NCI-H526 (cell line): ENCODE measurements around the gene EPN2.
"Not testable (repeated sequence)": the region's sequence is repeated elsewhere in the genome, so short reads cannot be mapped to it uniquely, and the experiment has no call there.

Experiments used
- DNase-seq, 2 experiments: peaks; one replicate each; lab custom pipeline; 2025; lab: John Stamatoyannopoulos, UW

The EPN2 gene

DNA sequence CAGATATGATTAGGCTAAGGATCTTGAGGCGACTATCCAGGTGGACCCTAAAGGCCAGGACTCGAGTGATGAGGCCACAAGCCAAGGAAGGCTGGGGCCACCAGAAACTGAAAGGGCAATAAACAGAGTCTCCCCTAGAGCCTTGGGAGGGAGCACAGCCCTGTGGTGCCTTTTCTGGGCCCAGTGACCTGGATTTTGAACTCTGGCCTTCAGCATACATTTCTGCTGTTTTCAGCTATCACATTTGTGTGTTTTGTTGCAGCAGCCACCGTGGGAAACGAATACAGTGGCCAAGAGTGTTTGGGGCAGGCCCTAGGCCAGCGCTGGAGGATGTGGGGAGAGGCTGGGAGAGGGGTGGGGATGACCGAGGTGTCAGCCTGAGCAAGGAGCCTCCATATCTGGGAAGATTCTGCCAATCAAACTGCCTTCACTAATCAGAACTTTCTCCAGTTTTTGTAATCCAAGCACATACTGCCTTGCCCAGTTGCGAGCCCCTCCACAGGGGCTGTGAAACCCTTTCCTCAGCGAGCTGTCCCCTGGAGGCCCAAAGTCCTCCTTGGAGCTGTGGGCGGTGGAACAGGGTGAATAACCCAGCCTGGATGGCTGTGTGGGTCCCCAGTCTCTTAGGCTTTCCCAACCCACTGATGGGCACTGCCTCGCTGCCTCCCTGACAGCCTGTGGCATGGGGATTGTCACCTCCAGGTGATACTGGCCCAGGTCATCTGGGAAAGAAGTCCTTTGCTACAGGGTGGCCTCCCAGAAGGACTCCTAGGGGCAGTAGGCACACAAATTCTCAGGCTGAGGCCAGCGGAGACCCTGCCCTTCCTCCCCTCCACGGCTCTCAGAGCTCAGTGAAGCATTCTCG, 108.6 kb downstream of the EPN2 start:
- no peak for DNase-seq

DNA sequence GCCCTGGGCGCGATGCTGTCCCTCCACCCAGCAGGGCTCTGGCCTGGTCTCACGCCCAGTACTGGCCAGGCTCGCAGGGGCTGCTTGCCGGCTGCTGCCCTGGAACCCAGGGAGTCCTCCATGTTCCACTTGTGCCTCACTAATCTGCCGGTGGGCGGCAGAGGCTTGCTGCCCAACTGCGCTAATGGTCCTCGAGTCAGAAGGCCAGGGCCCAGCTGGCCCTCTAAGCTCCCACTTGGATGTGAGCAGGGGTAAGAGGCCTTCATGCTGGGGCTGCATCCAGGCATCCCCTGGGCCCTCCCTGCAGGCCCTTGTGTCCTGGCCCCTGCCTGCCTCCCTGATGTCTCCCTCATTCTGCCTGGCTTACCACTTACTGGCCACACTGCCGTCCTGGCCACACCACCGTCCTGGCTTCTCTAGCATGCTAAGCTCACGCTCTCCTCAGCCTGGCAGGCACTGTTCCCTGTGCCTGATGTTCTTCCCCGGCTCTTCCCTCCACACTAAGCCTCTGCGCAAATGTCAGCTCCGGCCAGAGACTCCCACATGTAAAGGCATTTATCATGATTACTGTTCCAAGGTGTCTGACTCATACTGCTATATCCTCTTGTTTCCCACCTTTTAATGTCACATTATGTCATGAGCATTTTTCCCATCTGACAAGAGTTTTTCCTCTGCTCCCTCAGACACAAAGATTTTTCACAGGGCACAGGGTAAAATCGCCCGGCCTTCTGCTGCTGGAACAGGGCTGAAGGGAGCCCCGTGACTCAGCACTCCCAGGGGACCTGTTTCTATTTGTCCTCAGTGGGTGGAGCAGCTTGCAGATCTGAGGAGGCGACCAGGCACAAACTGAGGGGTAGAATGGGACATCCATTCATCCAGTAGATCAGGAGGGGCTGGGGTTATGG, 109.4 kb downstream of the EPN2 start:
- DNase-seq, result peak; percentile 44 to 85

DNA sequence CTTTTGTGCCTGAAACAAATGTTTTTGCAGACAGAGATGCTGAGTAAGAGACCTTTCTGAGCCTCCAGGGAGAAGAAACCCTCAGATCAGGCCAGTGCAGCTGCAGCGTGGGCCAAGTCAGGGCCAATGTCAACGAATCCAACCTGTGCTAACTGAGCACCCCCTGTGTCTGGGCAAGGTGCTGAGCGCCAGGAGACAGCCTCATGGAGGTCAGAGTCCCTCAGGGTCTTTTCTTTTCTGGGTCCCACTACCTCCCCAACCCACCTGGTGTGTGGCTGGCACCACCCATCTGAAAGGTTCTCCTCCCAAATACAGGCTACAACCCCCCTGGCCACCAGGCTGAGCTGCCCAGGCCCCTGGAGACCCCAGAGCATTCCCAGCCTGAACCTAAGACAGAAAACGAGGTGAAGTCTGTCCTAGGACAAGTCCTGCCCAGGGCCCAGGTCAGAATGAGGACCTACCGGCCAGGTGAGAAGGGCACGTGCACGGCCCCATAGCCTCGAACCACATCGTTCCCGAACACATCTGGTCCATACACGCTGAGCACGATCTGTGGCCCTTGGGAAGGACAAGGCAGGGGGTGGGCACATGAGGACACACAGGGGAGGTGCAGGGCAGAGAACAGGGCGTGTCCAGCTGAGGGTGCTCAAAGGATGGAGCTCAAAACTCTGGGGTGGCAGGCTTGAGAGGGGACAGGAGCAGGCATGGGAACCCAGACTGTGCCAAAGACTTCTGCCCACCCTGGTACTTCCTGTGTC, 110.3 kb downstream of the EPN2 start:
- no peak for DNase-seq

DNA sequence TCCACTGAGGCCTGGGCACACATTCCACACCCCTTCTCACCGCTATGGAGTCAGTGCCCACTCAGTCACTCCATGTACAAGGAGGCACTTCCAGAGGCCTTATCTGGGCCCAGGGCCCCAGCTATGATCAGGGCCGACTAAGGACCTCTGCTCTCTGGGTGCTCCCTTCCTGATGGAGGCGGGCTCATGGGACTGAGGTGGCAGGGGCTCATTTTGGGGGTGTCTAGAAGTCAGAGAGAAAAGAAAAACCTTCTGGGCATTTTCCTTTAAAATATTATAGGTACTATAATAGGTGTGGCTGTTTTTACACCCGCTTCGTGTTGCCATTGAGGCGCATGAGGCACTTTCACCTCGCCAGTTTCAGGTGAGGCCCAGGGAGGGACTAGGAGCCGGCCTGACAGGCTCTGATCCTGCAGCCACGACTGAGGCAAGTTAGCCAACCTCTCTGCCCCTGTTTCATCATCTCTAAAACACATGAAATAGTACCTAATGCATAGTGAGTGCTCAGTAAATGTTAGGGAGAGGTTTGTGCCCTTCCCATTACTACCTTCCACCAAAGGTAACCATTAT, 111.0 kb downstream of the EPN2 start:
- DNase-seq, result no peak

DNA sequence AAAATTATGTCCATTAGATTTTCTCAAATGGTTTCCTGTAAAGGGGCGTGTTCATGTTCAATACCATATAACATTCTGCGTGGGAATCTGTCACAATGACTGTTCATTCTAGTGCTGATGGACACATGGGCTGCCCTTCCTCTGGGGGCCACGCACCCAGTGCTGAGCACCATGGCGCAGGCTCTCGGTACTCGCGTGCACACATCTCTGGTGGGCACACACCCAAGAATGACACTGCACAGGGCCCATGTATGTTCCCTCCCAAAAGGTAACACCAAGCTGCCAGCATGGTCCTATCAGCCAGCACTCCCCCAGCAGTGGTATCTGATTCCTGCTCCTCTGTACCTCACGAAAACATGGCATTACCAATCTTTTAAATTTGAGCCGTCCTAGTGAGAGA, 111.6 kb downstream of the EPN2 start:
- DNase-seq, result no peak

DNA sequence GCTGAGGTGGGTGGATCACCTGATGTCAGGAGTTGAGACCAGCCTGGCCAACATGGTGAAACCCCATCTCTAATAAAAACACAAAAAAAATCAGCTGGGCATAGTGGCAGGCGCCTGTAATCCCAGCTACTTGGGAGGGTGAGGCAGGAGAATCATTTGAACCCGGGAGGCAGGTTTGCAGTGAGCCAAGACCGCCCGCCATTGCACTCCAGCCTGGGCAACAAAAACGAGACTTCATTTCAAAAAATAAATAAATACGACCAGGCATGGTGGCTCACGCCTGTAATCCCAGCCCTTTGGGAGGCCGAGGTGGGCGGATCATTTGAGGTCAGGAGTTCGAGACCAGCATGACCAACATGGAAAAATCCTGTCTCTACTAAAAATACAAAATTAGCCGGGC, 116.2 kb downstream of the EPN2 start:
- DNase-seq, result not testable (repeated sequence)

DNA sequence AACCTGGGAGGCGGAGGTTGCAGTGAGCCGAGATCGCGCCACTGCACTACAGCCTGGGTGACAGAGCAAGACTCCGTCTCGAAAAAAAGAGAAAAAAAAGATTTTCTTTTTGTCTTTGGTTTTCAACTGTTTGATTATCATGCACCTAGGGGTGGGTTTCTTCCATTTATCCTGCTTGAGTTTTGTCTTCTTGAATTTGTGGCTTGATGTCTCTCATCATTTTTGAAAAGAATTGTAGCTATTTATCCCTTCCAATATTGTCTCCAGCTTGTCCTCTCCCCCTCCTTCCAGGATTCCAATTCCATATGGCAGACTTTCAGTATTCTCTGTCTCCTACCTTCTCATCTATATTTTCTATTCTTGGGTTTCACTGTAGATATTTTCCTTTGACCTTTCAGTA, 117.6 kb downstream of the EPN2 start:
- DNase-seq, result no peak

DNA sequence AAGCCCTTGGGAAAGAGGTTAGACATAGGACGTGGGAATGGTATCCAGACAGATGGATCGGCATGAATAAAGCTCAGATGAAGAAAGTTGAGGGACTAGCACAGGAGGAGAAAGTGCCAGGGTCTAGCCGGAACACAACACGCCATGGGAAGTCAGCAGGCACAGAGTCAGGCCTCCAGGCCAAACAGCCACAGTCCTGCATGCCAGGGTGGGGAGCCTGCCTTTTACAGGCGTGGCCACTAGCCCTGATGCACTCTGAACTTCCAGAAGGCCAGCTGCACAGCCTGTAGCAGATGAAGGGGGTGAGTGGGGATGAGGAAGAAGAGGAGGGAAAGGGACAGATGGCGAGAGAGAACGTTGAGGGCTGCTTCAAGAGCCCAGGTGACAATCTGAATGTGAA, 120.2 kb downstream of the EPN2 start:
- no peak for DNase-seq

DNA sequence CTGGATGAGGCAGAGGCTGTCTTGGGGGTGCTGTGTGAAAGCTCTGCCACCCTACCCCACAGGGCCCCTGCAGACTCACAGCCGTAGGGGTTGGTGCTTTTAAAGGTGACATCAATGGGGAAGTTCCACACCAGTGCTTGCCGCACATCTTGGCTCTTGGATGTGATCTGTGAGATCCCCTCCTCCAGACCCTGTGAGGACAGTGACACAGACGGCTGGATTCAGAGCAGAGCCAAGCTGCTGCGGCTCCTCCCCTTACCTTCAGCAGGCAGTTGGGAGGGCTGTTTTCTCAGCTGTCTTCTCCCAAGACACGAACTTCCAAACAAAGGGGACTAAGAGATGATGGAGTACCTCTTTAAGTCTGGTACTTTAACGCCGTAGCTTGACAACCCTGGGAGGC, 120.6 kb downstream of the EPN2 start:
- no peak for DNase-seq

DNA sequence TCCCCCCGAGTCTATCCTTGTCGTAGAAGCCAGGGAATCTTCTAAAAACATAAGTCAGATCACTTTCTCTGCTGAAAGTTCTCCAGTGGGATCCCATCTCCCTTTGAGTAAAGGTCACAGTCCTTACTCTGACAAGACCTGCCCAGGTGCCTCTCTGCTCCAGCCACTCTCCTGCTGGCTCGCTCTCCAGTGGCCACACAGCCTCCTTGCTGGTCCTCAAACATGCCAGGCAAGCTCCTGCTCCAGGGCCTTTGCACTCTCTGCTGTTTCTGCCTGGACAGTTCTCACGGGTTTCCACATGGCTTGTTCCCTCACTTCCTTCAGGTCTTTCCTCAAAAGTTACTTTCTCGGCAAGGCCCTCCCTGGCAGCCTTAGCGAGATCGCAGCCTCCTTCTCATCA, 122.0 kb downstream of the EPN2 start:
- DNase-seq, result no peak

DNA sequence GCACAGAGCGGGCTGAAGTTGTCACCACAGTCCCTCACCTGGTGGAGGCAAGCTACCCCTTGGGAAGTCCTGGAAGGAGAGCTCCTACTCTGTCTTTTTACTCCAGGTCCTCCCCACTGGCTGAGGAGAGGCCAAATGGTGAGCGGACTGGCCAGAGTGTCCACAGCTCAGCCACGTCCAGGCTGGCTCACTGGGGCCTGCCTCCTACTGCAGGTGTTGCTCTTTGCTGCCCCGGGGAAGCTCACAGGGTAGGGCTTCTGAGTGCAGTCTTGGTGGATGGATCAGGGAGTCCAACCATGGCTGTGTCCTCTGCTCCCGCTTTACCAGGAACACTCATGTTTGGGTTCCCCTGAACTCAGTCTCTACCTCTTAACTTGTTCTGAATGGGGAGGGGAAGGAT, 122.7 kb downstream of the EPN2 start:
- no peak for DNase-seq

DNA sequence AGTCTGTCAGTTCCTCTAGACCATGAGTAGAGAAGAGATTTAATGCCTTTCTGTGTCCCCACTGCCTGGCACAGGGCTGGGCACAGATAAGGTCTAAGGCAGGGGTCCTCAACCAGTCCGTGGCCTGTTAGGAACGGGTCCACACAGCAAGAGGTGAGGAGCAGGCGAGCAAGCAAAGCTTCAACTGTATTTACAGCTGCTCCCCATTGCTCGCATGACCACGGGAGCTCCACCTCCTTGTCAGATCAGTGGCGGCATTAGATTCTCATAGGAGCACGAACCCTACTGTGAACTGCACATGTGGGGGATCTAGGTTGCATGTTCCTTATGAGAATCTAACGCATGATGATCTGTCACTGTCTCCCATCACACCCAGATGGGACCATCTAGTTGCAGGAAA, 123.6 kb downstream of the EPN2 start:
- DNase-seq, result no peak

DNA sequence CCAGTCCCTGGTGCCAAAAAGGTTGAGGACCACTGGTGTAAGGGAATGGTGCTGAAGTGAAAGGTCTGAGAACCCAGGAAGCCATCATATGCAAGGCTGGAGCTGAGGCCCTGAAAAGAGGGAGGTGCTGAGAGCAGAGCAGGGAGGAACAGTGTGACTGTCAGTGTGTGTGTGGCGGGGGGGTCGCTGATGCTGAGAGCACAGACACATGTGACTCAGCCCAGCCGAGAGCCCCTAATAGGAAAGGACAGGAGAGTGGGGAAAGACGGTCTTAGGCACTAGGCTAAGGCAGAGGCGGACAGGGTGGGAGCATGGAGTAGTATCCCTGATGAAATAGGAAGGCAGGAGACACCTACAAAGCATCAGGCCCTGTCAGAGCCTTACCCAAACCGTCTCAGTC, 124.2 kb downstream of the EPN2 start:
- DNase-seq, result no peak

DNA sequence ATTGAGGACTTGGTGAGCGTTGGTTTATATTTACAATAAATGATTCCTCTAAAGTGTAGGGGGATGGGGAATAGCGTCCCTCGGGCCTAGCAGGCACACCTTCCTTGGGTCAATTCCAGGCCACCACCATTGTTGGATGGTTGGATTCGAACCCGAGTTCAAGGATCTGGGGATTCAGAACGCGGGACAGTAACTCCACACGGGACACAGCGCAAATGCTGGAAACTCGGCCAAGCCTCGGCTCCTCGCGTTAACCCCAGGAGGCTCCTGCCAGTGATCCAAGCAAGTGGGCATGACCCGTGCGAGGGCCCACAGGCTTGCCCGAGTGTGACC, 124.7 kb downstream of the EPN2 start:
- DNase-seq, result no peak

DNA sequence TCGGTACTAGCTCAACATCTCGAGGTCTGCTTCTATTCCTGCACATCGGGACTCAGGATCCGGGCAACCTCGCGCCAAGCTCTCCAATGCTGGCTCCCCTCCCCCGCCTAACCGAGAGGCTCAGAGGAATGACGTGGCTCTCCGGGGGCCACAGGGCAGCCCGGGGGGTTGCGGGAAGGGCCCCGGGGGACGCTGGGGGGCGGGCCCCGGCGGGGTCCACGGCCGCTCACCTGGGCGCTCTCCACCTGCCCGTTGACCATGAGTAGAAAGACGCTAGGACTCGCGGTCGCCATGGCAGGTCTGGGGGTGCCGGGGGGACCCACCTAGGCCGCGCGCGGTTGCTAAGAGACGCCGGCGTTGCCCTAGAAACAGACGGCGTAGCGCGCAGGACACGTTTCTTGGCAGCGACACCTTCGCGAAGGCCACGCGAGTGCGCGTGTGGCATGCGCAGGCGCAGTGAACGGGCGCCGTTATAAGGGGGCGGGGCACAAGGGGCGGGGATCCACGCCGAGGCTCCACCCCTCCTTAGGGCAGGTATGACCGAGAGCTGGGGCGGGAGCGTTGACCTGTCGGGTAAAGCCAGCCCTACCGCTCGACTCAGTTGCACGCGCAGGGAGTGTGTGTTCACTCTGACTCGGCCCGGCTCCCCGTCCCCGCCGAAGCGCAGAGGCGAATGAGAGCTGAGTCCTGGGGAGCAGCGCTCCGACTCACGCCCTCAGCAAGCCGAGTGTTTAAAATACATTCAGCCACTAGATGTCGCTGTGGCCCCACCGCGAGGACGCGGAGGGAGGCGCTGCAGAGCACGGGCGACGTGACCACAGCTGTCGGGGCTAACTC, 125.3 kb downstream of the EPN2 start, which contains the start of gene B9D1:
B9D1 (minus strand) TSS at position 447 of the 837 bp plus-strand sequence; CDS start at position 293, 154 bp downstream.
- peak; percentile 73 to 95 for DNase-seq

DNA sequence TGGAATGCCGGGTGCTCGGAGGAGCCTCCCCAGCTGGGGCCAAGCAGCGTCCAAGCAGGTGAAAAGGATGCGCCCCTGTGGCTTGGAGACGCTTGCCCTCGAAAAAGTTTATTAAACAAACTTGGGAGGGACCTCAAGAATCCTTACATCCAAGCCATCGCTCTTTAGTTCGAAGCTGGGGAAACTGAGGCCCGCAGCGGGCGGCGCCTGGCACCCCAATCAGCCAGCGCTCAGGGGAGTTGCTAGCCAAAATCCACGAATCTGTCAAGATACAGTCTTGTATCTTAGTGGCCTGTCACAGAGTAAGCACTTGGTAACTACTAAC, 125.9 kb downstream of the EPN2 start:
- no peak for DNase-seq

DNA sequence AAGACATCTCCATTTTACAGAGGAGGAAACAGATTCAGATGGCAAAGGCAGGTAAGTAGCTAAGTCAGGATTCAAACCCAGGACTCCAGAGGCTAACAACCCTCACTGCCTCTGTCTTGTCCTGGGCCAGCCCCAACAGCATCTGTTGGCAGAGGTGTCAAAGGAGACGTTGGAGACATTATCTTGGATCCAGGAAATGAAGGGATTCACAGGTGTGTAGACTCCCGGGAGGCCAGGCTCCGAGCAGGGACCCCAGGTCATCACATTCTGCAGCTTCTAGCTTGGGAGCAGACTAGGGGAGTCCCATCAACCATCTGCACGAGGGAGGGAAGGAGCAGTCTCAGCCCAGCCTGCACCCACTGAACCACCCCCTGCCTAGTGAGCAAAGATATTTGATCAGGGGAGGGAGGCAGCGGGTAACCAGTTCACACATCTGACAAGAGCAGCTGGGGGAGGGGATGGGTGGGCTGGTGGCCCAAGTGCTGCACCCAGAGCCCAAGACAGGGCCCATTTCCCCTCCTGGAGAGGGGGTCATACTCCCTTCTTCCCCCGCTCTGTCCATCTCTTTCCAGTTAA, 126.4 kb downstream of the EPN2 start:
- no peak for DNase-seq

DNA sequence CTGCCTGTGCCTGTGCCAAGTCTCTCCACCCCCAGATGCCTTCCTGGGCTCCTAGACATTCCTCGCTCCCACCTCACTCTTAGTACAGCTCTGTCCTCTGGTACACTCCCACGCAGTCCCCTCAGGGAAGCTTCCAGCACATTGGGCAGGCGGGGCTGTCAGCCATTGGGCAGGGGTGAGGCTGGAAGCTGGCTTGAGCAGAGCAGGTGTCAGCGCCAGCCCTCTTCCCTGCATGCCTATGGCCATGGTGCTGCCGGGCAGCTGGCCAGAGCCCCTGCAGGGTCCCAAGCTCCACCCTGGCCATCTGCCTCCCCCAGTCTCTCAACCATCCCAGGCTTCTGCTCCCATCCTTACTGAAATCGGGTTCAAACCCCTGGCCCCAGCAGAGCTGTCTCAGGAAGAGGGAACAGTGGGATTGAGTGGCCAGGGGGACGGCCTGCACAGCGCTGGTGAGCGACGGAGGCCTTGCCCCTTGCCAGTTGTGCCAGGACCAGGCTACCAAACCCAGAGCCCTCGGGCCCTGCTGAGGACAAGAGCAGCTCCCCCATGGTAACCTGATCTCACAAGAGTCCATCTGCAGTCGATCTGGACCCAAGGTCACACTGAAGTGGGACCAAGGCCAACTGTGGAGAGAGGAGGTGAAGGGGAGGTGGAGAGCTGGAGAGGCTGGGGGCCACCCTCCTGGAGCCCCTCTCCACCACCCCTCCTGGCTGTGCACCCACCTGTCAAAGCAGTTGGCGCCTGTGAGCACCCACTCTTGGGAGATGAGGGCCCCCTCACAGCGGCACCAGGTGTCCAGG, 127.7 kb downstream of the EPN2 start:
- DNase-seq, result no peak

DNA sequence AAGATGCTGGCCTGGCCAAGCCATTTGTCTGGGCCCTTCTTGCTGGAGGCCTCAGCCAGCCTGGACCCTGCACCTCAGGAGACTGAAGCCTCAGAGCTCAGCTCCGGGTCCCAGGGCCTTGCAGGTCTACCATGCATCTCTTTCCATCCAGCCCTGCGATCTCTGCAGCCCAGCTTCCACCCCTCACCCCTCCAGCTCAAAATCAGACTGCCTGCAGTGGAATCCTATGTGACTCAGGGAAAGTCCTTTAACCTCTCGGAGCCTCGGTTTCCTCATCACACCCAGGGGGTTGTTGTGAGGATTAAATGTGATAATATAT, 128.3 kb downstream of the EPN2 start:
- no peak for DNase-seq
